ENCODE measurements around the gene SPDYE1.
A peak's percentile ranks its signal among the peaks of the same experiment; 100 is the strongest.
"Not testable (repeated sequence)": the region's sequence is repeated elsewhere in the genome, so short reads cannot be mapped to it uniquely, and the experiment has no call there.

The SPDYE1 gene

GRCh38 chr7:44031319-44031718 lies 33.6 kb downstream of the SPDYE1 start:
- 89% methylated on average over 12 of the region's 13 CpGs for WGBS, 2 experiments
- not testable (repeated sequence) for H3K9me3 ChIP-seq (ENCODE audit: control insufficient read depth, low read length); H3K4me1 ChIP-seq (ENCODE audit: control insufficient read depth, insufficient read depth, low read length); H3K27ac ChIP-seq (ENCODE audit: insufficient read depth, low read depth, low read length, poor library complexity, severe bottlenecking); H3K36me3 ChIP-seq (ENCODE audit: control insufficient read depth, insufficient read depth, low read length); H3K27me3 ChIP-seq (ENCODE audit: control insufficient read depth, insufficient read depth, low read length, poor library complexity, severe bottlenecking); H3K4me3 ChIP-seq (ENCODE audit: insufficient read depth, low read depth, low read length)

GRCh38 chr7:44032031-44032430 lies 34.3 kb downstream of the SPDYE1 start:
- 91 to 94% methylated on average over 5 of the region's 6 CpGs for WGBS, 2 experiments
- H3K4me3 ChIP-seq (ENCODE audit: insufficient read depth, low read depth, low read length); H3K27me3 ChIP-seq (ENCODE audit: control insufficient read depth, insufficient read depth, low read length, poor library complexity, severe bottlenecking); H3K36me3 ChIP-seq (ENCODE audit: control insufficient read depth, insufficient read depth, low read length); H3K27ac ChIP-seq (ENCODE audit: insufficient read depth, low read depth, low read length, poor library complexity, severe bottlenecking); H3K9me3 ChIP-seq (ENCODE audit: control insufficient read depth, low read length); H3K4me1 ChIP-seq (ENCODE audit: control insufficient read depth, insufficient read depth, low read length): not testable (repeated sequence)

- H3K4me3 ChIP-seq (ENCODE audit: insufficient read depth, low read depth, low read length); H3K27ac ChIP-seq (ENCODE audit: insufficient read depth, low read depth, low read length, poor library complexity, severe bottlenecking); H3K36me3 ChIP-seq (ENCODE audit: control insufficient read depth, insufficient read depth, low read length); H3K9me3 ChIP-seq (ENCODE audit: control insufficient read depth, low read length); H3K4me1 ChIP-seq (ENCODE audit: control insufficient read depth, insufficient read depth, low read length); H3K27me3 ChIP-seq (ENCODE audit: control insufficient read depth, insufficient read depth, low read length, poor library complexity, severe bottlenecking): not testable (repeated sequence)
- 83 to 85% methylated on average over 12 to 14 of the region's 18 CpGs for WGBS, 2 experiments
Measured at GRCh38 chr7:44033971-44034844, 36.5 kb downstream of the SPDYE1 start.

GRCh38 chr7:44036364-44036763 lies 38.7 kb downstream of the SPDYE1 start:
- 53 to 72% methylated on average over 8 of the region's 10 CpGs for WGBS, 2 experiments
- H3K36me3 ChIP-seq (ENCODE audit: control insufficient read depth, insufficient read depth, low read length); H3K4me1 ChIP-seq (ENCODE audit: control insufficient read depth, insufficient read depth, low read length); H3K4me3 ChIP-seq (ENCODE audit: insufficient read depth, low read depth, low read length); H3K9me3 ChIP-seq (ENCODE audit: control insufficient read depth, low read length); H3K27ac ChIP-seq (ENCODE audit: insufficient read depth, low read depth, low read length, poor library complexity, severe bottlenecking): not testable (repeated sequence)
- peaks cover 16% of the 10 kb centered on the region for H3K27me3 ChIP-seq (ENCODE audit: control insufficient read depth, insufficient read depth, low read length, poor library complexity, severe bottlenecking)

GRCh38 chr7:44037951-44038350 lies 40.3 kb downstream of the SPDYE1 start:
- H3K27me3 ChIP-seq (ENCODE audit: control insufficient read depth, insufficient read depth, low read length, poor library complexity, severe bottlenecking), result peaks cover 29% of the 10 kb centered on the region
- not testable (repeated sequence) for H3K36me3 ChIP-seq (ENCODE audit: control insufficient read depth, insufficient read depth, low read length); H3K27ac ChIP-seq (ENCODE audit: insufficient read depth, low read depth, low read length, poor library complexity, severe bottlenecking); H3K4me3 ChIP-seq (ENCODE audit: insufficient read depth, low read depth, low read length); H3K9me3 ChIP-seq (ENCODE audit: control insufficient read depth, low read length); H3K4me1 ChIP-seq (ENCODE audit: control insufficient read depth, insufficient read depth, low read length)
- WGBS, 2 experiments, result 83 to 84% methylated on average over 1 of the region's 2 CpGs

GRCh38 chr7:44038553-44038952 lies 40.9 kb downstream of the SPDYE1 start:
- H3K9me3 ChIP-seq (ENCODE audit: control insufficient read depth, low read length); H3K4me1 ChIP-seq (ENCODE audit: control insufficient read depth, insufficient read depth, low read length); H3K36me3 ChIP-seq (ENCODE audit: control insufficient read depth, insufficient read depth, low read length); H3K27ac ChIP-seq (ENCODE audit: insufficient read depth, low read depth, low read length, poor library complexity, severe bottlenecking); H3K4me3 ChIP-seq (ENCODE audit: insufficient read depth, low read depth, low read length): not testable (repeated sequence)
- H3K27me3 ChIP-seq (ENCODE audit: control insufficient read depth, insufficient read depth, low read length, poor library complexity, severe bottlenecking), result peaks cover 29% of the 10 kb centered on the region
- WGBS, 2 experiments, result 67 to 80% methylated on average over 1 of the region's 12 CpGs

- H3K27ac ChIP-seq (ENCODE audit: insufficient read depth, low read depth, low read length, poor library complexity, severe bottlenecking); H3K9me3 ChIP-seq (ENCODE audit: control insufficient read depth, low read length); H3K4me3 ChIP-seq (ENCODE audit: insufficient read depth, low read depth, low read length); H3K4me1 ChIP-seq (ENCODE audit: control insufficient read depth, insufficient read depth, low read length); H3K36me3 ChIP-seq (ENCODE audit: control insufficient read depth, insufficient read depth, low read length): not testable (repeated sequence)
- H3K27me3 ChIP-seq (ENCODE audit: control insufficient read depth, insufficient read depth, low read length, poor library complexity, severe bottlenecking), result peaks cover 29% of the 10 kb centered on the region
- WGBS, 2 experiments, result 2 to 6% methylated on average over 11 to 12 of the region's 26 CpGs
Measured at GRCh38 chr7:44038961-44039558, 41.4 kb downstream of the SPDYE1 start.

- not testable (repeated sequence) for H3K27ac ChIP-seq (ENCODE audit: insufficient read depth, low read depth, low read length, poor library complexity, severe bottlenecking); H3K4me1 ChIP-seq (ENCODE audit: control insufficient read depth, insufficient read depth, low read length); H3K36me3 ChIP-seq (ENCODE audit: control insufficient read depth, insufficient read depth, low read length); H3K9me3 ChIP-seq (ENCODE audit: control insufficient read depth, low read length)
- peak overlapping the region; percentile 18 for H3K4me3 ChIP-seq (ENCODE audit: insufficient read depth, low read depth, low read length)
- WGBS, 2 experiments, result 22 to 26% methylated on average over 11 to 16 of the region's 40 CpGs
- peaks cover 29% of the 10 kb centered on the region for H3K27me3 ChIP-seq (ENCODE audit: control insufficient read depth, insufficient read depth, low read length, poor library complexity, severe bottlenecking)
Measured at GRCh38 chr7:44039800-44040492, 42.2 kb downstream of the SPDYE1 start.

GRCh38 chr7:44040493-44040891 lies 42.8 kb downstream of the SPDYE1 start:
- H3K27me3 ChIP-seq (ENCODE audit: control insufficient read depth, insufficient read depth, low read length, poor library complexity, severe bottlenecking), result peaks cover 29% of the 10 kb centered on the region
- H3K4me1 ChIP-seq (ENCODE audit: control insufficient read depth, insufficient read depth, low read length); H3K27ac ChIP-seq (ENCODE audit: insufficient read depth, low read depth, low read length, poor library complexity, severe bottlenecking); H3K36me3 ChIP-seq (ENCODE audit: control insufficient read depth, insufficient read depth, low read length); H3K9me3 ChIP-seq (ENCODE audit: control insufficient read depth, low read length): not testable (repeated sequence)
- peak overlapping the region; percentile 18 for H3K4me3 ChIP-seq (ENCODE audit: insufficient read depth, low read depth, low read length)
- 3% methylated on average over 46 of the region's 46 CpGs for WGBS, 2 experiments

GRCh38 chr7:44042221-44042620 lies 44.5 kb downstream of the SPDYE1 start:
- H3K9me3 ChIP-seq (ENCODE audit: control insufficient read depth, low read length), result no peaks in the 10 kb centered on the region
- H3K4me1 ChIP-seq (ENCODE audit: control insufficient read depth, insufficient read depth, low read length), result peaks cover 11% of the 10 kb centered on the region
- H3K27ac ChIP-seq (ENCODE audit: insufficient read depth, low read depth, low read length, poor library complexity, severe bottlenecking), result no peak overlapping the region
- H3K4me3 ChIP-seq (ENCODE audit: insufficient read depth, low read depth, low read length), result no peak overlapping the region
- 85 to 92% methylated on average over 2 of the region's 2 CpGs for WGBS, 2 experiments
- H3K36me3 ChIP-seq (ENCODE audit: control insufficient read depth, insufficient read depth, low read length), result no peaks in the 10 kb centered on the region
- peaks cover 29% of the 10 kb centered on the region for H3K27me3 ChIP-seq (ENCODE audit: control insufficient read depth, insufficient read depth, low read length, poor library complexity, severe bottlenecking)
